Fibroblast of the aortic adventitia (primary cell): ENCODE measurements around the gene COL18A1. TPM values are rescaled to one million over a fixed set of nuclear protein-coding genes. Genes with fewer than 3 reads are reported as not detected.

Experiments used
- DNase-seq: peaks from one replicate; pipeline ENCODE4 v3.0.0-alpha.2; 2010; ENCODE audit warnings: low read depth
- H3K4me3 ChIP-seq: 2 replicates; pipeline ENCODE4 v1.5.1; 2011; ENCODE audit warnings: low read depth, mild to moderate bottlenecking, control low read depth, low read length, moderate library complexity
- total RNA-seq: library from RNA; depleted of rRNA; stranded (reverse); fragments of >200 nt; gene quantifications from 2 replicates; pipeline ENCODE4 v1.2.3, GENCODE V29; 2012; ENCODE audit warnings: low replicate concordance
- TF ChIP-seq, protein P1 (sequence below): IDR thresholded peaks from 2 replicates; pipeline ENCODE4 v1.5.1; 2011; ENCODE audit warnings: mild to moderate bottlenecking, low read length, control low read depth, inconsistent platforms; ENCODE audit not compliant: insufficient read depth

COL18A1 gene
- total RNA-seq, 1 donor, result 57.9 TPM

- H3K4me3 ChIP-seq, result no peak overlapping the region
- no peak for DNase-seq
Measured at GRCh38 chr21:45456584-45457160, 51.7 kb downstream of the COL18A1 start.

DNA sequence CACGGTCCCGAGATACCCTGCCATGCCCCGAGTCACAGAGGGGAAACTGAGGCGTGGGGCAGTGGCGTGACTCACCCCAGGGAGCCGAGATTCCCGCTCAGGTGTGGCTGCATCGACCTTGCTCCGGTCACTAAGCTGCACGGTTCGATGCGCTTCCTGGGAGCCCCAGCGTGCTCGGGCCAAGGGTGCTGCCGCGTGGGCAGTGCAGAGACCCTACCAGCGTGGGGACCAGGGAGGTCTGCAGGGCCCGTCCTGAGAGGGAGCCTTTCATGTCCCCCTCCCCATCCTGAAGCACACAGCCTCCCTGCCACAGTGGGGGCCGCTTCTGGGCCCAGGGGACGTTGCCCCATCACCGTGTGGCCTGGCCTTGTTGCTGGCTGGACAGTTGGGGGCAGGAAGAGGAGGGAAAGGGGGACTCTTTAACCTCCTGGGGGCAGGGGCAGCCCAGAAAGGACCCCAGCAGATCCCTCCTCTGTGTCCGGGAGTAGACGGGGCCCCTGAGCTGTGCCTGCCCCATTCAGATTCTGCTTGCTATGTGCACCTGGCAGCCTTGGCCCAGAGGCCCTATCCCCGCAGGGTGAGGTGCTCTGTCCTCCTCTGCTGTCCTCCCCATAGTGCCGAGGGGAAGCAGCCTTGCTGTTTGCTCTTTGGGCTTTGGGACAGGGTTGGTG is 52.3 kb downstream of the COL18A1 start:
- TF ChIP-seq, protein P1, sequence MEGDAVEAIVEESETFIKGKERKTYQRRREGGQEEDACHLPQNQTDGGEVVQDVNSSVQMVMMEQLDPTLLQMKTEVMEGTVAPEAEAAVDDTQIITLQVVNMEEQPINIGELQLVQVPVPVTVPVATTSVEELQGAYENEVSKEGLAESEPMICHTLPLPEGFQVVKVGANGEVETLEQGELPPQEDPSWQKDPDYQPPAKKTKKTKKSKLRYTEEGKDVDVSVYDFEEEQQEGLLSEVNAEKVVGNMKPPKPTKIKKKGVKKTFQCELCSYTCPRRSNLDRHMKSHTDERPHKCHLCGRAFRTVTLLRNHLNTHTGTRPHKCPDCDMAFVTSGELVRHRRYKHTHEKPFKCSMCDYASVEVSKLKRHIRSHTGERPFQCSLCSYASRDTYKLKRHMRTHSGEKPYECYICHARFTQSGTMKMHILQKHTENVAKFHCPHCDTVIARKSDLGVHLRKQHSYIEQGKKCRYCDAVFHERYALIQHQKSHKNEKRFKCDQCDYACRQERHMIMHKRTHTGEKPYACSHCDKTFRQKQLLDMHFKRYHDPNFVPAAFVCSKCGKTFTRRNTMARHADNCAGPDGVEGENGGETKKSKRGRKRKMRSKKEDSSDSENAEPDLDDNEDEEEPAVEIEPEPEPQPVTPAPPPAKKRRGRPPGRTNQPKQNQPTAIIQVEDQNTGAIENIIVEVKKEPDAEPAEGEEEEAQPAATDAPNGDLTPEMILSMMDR, result no peak
- no peak for DNase-seq
- H3K4me3 ChIP-seq, result no peak overlapping the region

More at GRCh38 chr21:45456584-45457160, 51.7 kb downstream of the COL18A1 start:
- TF ChIP-seq, protein P1, result no peak

DNA sequence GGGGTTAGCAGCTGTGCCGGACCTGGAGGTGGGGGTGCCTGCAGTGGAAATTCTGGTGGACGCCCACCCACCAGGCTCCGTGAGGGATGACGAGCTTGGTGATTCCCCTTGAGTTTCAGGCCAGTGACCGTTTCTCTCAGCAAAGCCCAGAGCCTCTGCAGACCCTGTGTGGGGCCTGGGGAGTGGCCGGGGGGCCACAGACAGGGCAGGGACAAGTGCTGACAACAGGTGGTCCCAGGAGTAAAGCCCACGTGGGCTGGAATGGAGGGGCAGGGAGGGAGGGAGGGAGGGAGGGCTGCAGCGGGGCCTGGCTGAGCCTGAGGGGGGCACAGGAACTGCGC is 52.8 kb downstream of the COL18A1 start:
- TF ChIP-seq, protein P1, result no peak
- no peak for DNase-seq
- no peak overlapping the region for H3K4me3 ChIP-seq

DNA sequence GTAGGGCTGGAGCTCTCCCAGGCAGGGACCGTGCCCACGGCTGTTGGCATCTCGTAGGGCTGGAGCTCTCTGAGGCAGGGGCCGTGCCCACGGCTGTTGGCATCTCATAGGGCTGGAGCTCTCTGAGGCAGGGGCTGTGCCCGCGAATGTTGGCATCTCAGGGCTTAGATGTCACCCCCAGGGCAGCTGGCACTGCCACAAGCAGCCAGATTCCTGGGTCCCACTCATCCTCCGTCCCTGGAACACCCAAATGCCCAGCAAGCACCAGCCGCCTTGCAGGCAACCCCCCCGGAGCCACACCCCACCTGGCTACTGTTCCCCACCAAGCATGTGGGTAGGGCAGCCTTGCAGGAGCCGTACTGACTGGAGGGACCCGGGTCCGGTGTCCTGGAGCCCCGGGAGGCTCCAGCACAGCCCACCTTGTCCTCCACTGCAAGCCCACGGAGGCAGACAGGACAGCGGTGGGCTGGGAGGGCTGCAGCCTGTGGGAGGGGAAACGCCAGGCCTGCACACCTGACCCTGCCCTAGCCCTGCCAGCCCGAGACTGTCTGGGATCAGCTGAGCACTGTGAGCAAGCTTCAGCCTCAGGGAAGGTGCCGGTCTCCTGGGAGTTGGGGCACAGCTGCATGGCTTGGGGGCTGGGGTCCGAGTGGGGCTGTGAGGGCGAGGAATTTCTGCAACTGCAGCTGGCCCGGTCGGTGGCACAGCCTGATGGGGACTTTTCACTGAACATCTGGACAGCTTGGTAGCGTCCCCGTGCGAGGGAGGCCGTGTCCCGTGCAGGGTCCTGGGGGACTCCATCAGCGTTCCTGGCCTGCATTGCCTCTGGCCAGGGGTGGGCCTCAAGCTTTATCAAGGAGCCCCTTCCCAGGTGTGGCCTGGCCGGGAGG is 53.6 kb downstream of the COL18A1 start:
- no peak overlapping the region for H3K4me3 ChIP-seq
- no peak for DNase-seq
- TF ChIP-seq, protein P1, result no peak

GRCh38 chr21:45459171-45460010 is 54.4 kb downstream of the COL18A1 start:
- H3K4me3 ChIP-seq, result no peak overlapping the region
- TF ChIP-seq, protein P1, result no peak
- DNase-seq, result no peak

DNA sequence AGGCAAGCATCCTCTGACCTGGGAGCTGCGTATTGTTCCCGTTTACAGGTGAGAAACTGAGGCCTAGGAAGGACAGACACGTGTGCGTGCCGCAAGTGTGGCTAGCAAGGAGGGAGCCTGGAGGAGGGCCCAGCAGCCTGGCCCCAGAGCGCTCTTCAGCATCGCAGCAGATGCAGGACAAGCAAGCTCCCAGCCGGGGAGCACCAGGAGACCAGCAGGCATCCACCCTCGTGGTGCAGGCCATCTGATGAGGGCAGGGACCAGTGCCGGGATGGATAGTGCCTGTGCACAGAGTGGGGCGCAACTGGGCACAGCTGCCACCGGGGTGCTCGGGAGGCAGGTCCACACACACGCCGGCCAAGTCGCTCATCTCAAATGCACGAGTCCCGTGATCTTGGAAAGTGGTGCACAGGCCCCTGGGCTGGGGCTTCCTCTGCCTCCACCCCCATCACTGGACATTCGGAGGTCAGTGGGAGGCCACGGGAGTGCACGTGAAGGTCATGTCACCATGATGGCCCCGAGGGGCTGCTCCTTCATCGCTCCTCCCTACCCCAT is 55.1 kb downstream of the COL18A1 start:
- H3K4me3 ChIP-seq, result no peak overlapping the region
- TF ChIP-seq, protein P1, result no peak
- no peak for DNase-seq
